Measurements from ENCODE around the gene TBC1D22A. TPM values are rescaled to one million over a fixed set of nuclear protein-coding genes. Genes with fewer than 3 reads are reported as not detected.

The TBC1D22A gene
- total and polyA plus RNA-seq, 2 donors (not counting 3 experiments of a cell fraction or from before 2014, with no cell fraction given), result 26.1 to 32.4 TPM

DNA sequence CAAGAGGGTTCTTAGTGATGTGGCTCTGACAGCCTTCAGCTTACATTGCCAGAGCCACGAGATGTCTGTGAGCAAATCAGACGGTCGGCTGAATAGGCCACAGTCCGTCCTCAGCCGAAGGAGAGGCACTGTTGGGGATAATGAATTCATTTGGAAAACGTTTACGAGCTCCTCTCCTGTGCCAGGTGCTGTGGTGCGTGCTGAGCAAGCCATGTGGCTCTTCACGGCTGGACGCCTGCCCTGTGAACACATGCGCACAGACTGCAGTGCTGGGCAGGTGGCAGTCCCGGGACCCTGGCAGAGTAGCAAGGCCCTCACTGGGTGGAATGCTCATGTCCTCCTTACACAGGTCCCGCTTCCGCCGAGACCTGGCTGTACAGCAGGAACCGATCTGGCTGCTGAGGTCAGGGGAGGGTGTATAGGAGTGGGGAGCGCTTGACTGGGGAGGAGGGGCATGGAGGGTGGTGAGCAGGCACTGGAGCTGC, 6.8 kb downstream of the TBC1D22A start:
- intact Hi-C loops (cut with micrococcal nuclease) (no loop called here), dilution Hi-C loops (cut with MboI; ENCODE audit: extremely low pct_ligation_motif_present, low sequenced_read_pairs) (no loop called here)
- CTCF ChIA-PET, result interaction anchor here (3.7 kb wide), 1 partner anchor 10 kb away, joined by 12 read pairs; no protein-coding TSS in a partner anchor
- POLR2A ChIA-PET, result no interaction called here
- Histone ChIP-seq H3K9ac (replicated peaks; ENCODE audit: extremely low read depth, insufficient read depth, low read length) (no peak overlapping the region), H3K4me1 (ENCODE audit: control insufficient read depth, extremely low read depth, insufficient read depth, low read length) (peaks cover 18% of the 10 kb centered on the region), H3K4me3 (replicated peaks in 1 of 3; ENCODE audit: insufficient read depth in 1 of 3, low read depth in 1 of 3, low read length in 3 of 3) (no peak overlapping the region), H2AFZ (ENCODE audit: low read depth, low read length) (no peak overlapping the region), H3K36me3 (ENCODE audit: control insufficient read depth in 2 of 2, extremely low read depth in 1 of 2, insufficient read depth in 2 of 2, low read length in 2 of 2) (peaks cover 0 to 2% of the 10 kb centered on the region in 2 experiments), H3K4me2 (ENCODE audit: insufficient read depth, low read length) (no peak overlapping the region), H4K20me1 (replicated peaks; ENCODE audit: control insufficient read depth, extremely low read depth, insufficient read depth, low read length) (no peaks in the 10 kb centered on the region), H3K27ac (ENCODE audit: insufficient read depth, low read depth, low read length) (no peak overlapping the region), H3K9me1 (replicated peaks; ENCODE audit: control insufficient read depth, extremely low read depth, insufficient read depth, low read length) (no peaks in the 10 kb centered on the region), H3K27me3 (ENCODE audit: control insufficient read depth in 2 of 2, insufficient read depth in 2 of 2, low read length in 2 of 2) (no peaks in the 10 kb centered on the region), H3K79me2 (ENCODE audit: control insufficient read depth, insufficient read depth, low read length) (peaks cover 50% of the 10 kb centered on the region), H3K9me3 (replicated peaks; ENCODE audit: control insufficient read depth, insufficient read depth, low read length) (no peaks in the 10 kb centered on the region)
- no TSS peak for BruUV-seq (replicated peaks)
- no peak for FAIRE-seq
- DNase-seq (ENCODE audit: low read depth, low spot score), result no peak
- TF ChIP-seq POLR2A (IDR thresholded peaks at IDR 0.05; ENCODE audit: low read depth, low read length) (no peak), EZH2 (IDR thresholded peaks at IDR 0.05; ENCODE audit: borderline replicate concordance, low read depth, low read length, severe bottlenecking) (no peak), FOS (IDR thresholded peaks at IDR 0.05; ENCODE audit: borderline replicate concordance, insufficient read depth, low read length) (no peak), MYC (IDR thresholded peaks at IDR 0.05; ENCODE audit: low read depth, low read length) (no peak)
- TF ChIP-seq, protein P1, sequence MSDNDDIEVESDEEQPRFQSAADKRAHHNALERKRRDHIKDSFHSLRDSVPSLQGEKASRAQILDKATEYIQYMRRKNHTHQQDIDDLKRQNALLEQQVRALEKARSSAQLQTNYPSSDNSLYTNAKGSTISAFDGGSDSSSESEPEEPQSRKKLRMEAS (IDR thresholded peaks at IDR 0.05; ENCODE audit: insufficient read depth, insufficient read length), result no peak
- TF ChIP-seq, protein P2, sequence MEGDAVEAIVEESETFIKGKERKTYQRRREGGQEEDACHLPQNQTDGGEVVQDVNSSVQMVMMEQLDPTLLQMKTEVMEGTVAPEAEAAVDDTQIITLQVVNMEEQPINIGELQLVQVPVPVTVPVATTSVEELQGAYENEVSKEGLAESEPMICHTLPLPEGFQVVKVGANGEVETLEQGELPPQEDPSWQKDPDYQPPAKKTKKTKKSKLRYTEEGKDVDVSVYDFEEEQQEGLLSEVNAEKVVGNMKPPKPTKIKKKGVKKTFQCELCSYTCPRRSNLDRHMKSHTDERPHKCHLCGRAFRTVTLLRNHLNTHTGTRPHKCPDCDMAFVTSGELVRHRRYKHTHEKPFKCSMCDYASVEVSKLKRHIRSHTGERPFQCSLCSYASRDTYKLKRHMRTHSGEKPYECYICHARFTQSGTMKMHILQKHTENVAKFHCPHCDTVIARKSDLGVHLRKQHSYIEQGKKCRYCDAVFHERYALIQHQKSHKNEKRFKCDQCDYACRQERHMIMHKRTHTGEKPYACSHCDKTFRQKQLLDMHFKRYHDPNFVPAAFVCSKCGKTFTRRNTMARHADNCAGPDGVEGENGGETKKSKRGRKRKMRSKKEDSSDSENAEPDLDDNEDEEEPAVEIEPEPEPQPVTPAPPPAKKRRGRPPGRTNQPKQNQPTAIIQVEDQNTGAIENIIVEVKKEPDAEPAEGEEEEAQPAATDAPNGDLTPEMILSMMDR (IDR thresholded peaks at IDR 0.05; ENCODE audit: extremely low read depth in 1 of 2, insufficient read depth in 1 of 2, low read depth in 1 of 2, low read length in 2 of 2), result no peak
